Activated CD4-positive, alpha-beta T cell treated with anti-CD3 and anti-CD28 coated beads, Interleukin-2, amount 50 U/mL, for 48 hours (primary cell): Measurements from ENCODE around the gene INO80.
A peak's percentile ranks its signal among the peaks of the same experiment; 100 is the strongest.
"Not testable (repeated sequence)": the region's sequence is repeated elsewhere in the genome, so short reads cannot be mapped to it uniquely, and the experiment has no call there.

ENCODE experiments used
- DNase-seq, 2 experiments: peaks; one replicate each; pipeline ENCODE4 v3.0.0-alpha.2; 2020

The INO80 gene, protein sequence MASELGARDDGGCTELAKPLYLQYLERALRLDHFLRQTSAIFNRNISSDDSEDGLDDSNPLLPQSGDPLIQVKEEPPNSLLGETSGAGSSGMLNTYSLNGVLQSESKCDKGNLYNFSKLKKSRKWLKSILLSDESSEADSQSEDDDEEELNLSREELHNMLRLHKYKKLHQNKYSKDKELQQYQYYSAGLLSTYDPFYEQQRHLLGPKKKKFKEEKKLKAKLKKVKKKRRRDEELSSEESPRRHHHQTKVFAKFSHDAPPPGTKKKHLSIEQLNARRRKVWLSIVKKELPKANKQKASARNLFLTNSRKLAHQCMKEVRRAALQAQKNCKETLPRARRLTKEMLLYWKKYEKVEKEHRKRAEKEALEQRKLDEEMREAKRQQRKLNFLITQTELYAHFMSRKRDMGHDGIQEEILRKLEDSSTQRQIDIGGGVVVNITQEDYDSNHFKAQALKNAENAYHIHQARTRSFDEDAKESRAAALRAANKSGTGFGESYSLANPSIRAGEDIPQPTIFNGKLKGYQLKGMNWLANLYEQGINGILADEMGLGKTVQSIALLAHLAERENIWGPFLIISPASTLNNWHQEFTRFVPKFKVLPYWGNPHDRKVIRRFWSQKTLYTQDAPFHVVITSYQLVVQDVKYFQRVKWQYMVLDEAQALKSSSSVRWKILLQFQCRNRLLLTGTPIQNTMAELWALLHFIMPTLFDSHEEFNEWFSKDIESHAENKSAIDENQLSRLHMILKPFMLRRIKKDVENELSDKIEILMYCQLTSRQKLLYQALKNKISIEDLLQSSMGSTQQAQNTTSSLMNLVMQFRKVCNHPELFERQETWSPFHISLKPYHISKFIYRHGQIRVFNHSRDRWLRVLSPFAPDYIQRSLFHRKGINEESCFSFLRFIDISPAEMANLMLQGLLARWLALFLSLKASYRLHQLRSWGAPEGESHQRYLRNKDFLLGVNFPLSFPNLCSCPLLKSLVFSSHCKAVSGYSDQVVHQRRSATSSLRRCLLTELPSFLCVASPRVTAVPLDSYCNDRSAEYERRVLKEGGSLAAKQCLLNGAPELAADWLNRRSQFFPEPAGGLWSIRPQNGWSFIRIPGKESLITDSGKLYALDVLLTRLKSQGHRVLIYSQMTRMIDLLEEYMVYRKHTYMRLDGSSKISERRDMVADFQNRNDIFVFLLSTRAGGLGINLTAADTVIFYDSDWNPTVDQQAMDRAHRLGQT (N-terminal part only)

GRCh38 chr15:41116116-41116961 lies at the start of gene INO80:
Gene INO80, minus strand, starts transcription at chr15:41116280. Its CDS starts 19,970 bp downstream, at chr15:41096310.
- peak; percentile 96 to 97 for DNase-seq

GRCh38 chr15:41161736-41162135 lies 45.7 kb upstream of the INO80 start:
- DNase-seq, result no peak

GRCh38 chr15:41161336-41161735 lies 45.3 kb upstream of the INO80 start:
- DNase-seq, result no peak

GRCh38 chr15:41160639-41161315 lies 44.7 kb upstream of the INO80 start:
- no peak for DNase-seq

- no peak for DNase-seq
Observed at GRCh38 chr15:41154412-41154811, 38.3 kb upstream of the INO80 start.

DNA sequence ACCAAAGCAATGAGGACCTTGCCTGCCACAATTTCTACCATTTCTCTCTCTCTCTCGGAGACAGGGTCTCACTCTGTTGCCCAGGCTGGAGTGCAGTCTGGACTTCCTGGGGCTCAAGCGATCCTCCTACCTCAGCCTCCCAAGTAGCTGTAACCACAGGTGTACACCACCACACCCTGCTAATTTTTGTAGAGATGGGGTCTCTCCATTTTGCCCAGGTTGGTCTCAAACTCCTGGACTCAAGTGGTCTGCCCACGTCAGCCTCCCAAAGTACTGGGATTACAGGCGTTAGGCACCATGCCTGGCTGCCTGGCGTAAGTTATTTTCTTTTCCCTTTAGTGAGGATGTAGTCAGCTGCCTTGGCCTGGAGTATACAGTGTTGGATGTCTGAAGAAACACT lies 37.7 kb upstream of the INO80 start:
- DNase-seq, result no peak

- no peak for DNase-seq
Observed at GRCh38 chr15:41151451-41152005, 35.4 kb upstream of the INO80 start.

- no peak for DNase-seq
Observed at GRCh38 chr15:41150279-41150678, 34.2 kb upstream of the INO80 start.

- DNase-seq, result no peak
Observed at GRCh38 chr15:41148065-41148464, 32.0 kb upstream of the INO80 start.

DNA sequence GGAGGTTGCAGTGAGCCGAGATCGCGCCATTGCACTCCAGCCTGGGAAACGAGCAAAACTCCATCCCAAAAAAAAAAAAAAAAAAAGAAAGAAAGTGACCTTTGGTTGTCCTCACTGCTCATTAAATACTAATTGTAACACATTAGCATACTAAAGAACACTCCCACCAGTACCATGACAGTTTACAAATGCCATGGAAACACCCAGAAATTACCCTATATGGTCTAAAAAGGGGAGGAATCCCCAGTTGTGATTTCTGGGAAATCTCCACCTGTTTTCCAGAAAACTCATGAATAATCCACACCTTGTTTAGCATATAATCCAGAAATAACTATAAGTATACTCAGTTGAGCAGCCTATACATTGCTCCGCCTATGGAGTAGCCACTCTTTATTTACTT lies 23.5 kb upstream of the INO80 start:
- no peak for DNase-seq

GRCh38 chr15:41139112-41139511 lies 23.0 kb upstream of the INO80 start:
- not testable (repeated sequence) for DNase-seq

- DNase-seq, result not testable (repeated sequence)
Observed at GRCh38 chr15:41135580-41135979, 19.5 kb upstream of the INO80 start.

- DNase-seq, result no peak
Observed at GRCh38 chr15:41133454-41133853, 17.4 kb upstream of the INO80 start.

- not testable (repeated sequence) for DNase-seq
Observed at GRCh38 chr15:41132094-41132493, 16.0 kb upstream of the INO80 start.

DNA sequence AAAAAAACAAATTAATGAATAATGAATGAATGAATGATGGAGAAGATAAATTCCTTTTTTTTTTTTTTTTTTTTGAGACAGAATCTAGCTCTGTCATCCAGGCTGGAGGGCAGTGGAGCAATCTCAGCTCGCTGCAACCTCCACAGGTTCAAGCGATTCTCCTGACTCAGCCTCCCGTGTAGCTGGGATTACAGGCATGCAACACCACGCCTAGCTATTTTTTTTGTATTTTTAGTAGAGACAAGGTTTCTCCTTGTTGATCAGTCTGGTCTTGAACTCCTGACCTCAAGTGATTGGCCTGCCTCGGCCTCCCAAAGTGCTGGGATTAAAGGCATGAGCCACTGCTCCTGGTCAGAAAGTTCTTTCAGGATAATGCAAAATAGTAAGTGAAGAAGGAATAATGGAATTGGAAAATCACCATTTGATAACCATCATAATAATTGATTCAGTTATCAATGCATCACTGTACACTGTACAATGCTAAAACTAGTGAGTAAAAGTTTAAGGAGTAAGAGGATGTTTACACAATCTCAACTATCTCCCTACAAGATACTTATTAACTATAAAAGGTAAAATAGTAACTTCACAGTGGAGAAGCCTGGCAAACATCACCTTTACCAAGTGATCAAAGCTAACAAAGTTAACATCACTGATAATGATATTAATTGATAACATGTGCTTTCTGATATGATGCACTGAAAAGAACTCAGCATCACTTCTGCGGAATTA lies 12.3 kb upstream of the INO80 start:
- no peak for DNase-seq

DNA sequence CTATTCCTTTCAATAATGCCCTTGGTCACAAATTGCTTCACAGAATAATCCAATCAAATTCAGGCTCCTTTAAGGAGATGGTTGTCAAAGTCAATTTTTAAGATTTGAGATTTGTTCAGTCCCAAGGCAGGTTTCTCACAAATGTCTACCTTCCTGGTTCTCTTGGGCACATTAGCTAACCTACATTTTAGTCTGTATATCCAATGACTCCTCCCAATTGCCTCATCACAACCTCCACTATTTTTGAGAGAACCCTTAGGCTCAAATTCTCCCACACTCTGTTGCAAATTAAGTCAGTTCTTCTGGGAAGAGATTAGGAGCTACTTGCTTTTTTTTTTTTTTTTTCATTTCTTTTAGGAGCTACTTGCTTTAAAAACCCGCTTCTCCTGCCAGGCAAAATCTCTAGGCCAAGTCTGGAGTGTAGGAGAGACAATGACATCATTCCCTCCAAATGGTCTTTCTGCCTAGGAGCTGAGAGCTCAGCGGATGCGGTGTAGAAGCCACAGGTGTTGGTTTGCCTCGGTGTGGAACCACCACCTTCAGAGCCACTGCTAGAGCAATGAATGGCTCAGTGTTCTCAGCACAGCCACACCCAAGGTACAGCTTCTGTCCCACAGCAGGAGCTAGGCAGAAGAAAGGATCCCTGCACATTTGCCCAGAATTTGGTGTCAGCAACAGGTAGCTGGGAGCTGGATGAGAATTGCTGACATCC lies 10.0 kb upstream of the INO80 start:
- no peak for DNase-seq

- no peak for DNase-seq
Observed at GRCh38 chr15:41125063-41125669, 9.1 kb upstream of the INO80 start.

DNA sequence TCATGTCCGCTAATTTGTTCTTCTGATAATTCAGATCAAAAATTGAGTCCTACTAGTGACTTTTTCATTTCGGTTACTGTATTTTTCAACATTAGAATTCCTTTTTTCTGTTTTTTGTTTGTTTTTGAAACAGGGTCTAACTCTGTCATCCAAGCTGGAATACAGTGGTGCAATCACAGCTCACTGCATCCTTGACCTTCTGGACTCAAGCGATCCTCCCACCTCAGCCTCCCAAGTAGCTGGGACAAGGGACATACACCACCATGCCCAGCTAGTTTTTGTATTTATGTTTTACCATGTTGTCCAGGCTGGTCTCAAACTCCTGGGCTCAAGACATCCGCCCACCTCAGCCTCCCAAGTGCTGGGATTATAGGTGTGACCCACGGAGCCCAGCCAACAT lies 8.0 kb upstream of the INO80 start:
- no peak for DNase-seq

- no peak for DNase-seq
Observed at GRCh38 chr15:41122849-41123248, 6.8 kb upstream of the INO80 start.
